NCI-H1105 treated with DMSO at 0.1 percent for 48 hours (cell line): Measurements from ENCODE around the gene SPPL2B.

Experiments
- DNase-seq: peaks from one replicate; lab custom pipeline; 2025; lab: John Stamatoyannopoulos, UW

Gene SPPL2B

DNA sequence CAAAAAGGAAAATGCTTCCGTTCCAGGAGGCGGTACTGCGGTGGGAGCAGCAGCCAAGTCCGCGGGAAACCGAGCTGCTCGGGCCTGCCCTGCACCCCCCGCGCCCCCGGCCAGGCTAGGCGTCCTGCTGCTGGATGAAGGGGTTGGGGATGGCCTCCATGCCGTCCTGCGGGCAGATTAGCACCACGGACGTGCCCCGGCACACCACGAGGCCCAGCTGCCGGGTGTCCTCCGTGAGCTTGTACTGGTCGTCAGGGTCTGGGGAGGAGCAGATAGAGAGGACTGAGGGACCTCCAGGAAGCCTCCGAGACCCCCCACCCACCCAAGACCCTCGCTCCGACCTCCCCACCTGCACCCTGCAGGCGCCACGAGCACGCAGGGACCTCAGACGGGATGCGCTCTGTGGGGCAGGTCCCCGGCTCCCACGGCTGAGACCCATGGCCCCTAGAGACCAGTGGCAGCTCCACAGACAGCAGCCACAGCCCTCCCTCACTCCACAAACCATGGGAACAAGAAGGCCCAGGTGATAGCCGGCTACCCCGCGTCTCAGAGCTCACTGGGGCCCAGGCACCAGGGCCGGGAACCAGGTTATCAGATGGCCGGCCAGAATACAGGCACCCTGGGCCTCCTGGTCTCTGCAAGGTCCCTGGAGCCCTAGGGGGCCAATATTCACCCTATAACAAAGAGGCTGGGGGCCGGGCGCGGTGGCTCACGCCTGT, 6.8 kb upstream of the SPPL2B start:
- DNase-seq: no peak

DNA sequence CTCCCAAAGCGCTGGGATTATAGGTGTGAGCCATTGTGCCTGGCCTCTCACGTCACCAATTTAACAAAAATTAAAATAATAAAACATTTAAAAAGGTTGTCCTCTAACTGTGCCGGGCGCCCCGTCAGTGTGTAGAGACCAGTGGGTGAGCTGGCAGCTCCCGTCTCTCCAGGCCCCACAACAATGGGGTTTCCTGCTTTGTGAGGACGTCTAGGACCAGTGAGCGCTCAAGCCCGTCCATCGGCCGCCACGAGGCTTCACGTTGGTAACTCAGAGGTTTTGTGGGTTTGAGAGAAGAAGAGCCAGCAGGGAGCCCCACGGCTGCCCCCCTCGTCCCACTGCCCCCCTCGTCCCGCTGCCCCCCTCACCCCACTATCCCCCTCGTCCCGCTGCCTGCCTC, 4.8 kb upstream of the SPPL2B start:
- DNase-seq: no peak

DNA sequence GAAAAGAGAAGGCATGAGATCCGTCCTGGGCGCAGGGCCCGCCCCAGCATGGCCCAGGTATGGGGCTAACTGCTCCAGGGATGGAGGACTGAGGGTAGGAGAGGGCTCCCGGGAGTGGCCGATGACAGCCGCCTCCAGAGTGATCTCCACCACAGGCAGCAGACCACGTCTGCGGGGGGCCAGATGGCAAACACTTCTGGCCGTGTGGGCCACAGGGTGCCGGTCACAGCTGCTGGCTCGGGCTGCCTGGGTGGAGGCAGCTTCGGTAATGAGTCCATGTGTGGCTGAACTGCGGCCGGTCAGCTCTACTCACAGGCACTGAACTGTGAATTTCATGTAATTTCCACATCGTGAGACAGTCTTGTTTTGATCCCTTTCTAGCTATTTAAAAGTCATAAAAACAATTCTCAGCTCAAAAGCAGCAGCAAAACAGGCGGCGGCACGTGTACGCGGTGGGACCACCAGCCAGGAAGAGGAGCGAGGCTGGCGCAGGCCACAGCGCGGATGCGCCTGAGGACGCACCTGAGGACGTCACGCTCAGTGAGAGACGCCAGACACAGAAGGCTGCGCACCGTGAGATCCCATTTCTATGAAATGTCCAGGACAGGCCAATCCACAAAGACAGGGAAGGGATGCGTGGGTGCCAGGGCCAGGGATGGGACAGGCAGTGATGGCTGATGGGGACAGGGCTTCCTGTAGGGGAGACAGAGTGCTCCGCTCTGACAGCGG, 4.1 kb upstream of the SPPL2B start:
- DNase-seq: no peak

DNA sequence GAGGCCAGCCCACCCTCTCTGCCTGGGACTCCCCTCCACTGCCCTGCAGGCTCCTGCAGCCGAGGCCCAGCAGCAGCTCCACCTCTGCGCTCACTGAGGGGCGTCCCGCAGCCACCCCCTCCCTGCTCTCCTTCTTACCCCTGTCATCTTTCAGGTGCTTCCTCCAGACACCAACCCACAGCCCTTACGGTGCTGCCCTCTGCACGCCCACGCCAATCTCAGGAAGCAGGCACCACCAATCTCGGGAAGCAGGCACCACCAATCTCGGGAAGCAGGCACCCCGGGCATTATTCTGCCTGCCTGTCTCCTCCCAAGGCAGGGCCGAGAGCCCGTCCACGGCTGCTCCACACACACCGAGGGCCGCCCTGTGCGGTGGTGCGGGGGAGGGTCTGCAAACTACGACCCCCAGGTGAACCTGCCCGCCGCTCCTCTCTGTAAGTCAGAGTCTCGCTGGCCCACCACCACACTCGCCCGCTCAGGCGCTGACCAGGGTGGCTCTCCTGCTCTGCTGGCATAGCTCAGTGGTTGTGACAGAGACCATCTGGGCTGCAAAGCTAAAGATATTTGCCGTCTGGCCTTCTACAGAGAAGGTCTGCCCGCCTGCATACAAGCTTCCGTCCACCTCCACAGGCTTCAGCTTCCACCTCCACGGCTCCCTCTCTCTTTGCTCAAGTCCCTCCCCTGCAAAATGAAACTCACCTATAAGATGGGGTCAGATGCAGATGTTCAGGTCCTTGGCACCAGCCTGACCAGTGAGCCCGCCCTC, 3.0 kb upstream of the SPPL2B start:
- DNase-seq: no peak

DNA sequence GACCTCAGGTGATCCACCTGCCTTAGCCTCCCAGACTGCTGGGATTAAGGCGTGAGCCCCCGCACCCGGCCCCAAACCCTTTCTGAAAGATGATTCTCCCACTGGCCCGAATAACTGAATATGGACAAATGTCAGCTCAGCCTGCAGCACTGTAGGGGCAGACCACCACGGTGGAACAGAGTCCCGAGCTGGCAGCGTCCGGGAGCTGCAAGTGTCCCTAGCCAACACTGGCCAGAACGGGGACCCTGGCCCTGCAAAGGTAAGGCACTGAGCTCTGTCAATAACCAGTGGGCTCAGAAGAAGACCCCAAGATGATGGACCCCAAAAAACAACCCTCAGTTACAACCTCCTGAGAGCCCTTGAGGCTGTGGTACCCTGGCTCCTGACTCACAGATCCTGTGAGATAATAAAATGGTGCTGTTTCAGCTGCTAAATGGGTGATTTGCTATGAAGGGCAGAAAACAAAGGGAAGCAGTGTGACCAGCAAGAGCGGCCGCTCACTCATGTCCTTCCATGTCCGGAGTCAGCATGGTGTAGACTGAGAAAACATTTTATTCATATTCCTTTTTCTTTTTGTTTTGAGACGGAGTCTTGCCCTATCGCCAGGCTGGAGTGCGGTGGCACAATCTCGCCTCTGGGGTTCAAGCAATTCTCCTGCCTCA, 1.7 kb upstream of the SPPL2B start:
- DNase-seq: no peak

DNA sequence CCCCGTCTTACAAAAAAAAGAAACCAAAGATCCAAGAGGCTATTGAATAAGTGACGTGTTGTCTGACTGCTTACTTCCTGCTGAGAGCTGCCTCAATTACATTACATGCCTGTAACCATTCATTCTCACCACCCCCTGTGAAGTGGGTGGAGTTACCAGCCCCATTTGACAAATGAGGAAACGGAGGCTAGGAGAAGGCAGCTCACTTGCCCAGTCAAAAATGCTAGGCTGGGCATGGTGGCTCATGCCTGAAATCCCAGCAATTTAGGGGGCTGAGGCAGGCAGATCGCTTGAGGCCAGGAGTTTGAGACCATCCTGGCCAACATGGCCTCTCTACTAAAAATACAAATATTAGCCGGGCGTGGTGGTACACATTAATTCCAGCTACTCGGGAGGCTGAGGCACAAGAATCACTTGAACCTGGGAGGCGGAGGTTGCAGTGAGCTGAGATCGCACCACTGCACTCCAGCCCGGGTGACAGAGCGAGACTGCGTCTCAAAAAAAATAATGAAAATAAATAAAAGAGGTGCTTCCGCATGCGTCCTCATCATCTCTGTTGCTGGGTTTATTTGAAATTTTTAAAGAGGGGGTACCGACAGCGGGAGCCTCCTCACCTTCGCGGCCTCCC, 597 bp upstream of the SPPL2B start:
- peak; percentile 32 for DNase-seq

DNA sequence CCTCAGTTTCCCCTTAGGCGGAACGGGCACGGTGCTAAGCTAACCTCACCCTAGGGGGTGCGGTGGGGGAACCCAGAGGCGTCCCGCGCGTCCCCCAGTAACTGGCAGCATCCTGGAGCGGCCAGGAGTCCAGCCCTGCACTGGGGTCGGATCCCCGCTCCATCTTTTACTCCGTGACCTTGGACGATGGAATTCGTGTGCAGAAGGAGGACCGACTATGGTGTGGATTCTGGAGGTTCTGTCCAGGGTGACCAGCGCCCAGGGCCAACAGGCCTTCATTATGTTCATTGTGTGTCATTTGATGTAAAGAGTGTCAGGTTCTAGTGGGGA, 630 bp downstream of the SPPL2B start:
- DNase-seq: no peak

DNA sequence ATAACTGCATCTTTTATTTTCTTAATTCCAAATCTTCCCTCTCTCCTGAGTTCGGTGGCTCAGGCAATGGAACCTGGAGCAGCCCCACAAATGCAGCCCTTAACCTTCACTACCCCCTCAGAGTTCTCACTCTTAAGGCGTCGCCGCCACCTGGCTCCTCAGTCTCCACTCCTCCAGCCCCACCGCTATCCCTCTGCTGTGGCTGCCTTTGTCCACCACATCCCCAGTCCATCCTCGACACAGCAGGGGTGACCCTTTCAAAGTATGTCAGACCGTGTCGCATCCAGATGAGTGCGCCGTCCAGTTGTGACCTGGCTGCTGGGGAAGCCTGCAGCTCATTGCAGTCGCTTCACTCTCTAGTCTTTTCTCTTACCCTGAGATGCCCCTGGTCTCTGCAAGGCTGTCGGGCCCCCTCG, 1.0 kb downstream of the SPPL2B start:
- no peak for DNase-seq

DNA sequence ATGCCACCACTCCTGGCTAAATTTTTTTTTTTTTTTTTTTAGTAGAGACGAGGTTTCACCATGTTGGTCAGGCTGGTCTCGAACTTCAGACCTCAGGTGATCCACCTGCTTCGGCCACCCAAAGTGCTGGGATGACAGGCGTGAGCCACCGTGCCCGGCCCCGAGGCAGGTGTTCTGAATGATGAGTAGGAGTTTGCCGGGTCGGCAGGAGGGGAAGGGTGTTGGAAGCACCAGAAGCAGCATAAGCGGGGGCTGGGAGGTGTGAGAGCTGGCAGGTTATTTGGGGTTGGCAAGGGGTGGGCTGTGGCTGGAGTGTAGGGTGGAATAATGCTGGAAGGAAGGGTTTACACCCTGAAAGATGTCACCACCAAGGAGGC, 1.8 kb downstream of the SPPL2B start:
- no peak for DNase-seq

DNA sequence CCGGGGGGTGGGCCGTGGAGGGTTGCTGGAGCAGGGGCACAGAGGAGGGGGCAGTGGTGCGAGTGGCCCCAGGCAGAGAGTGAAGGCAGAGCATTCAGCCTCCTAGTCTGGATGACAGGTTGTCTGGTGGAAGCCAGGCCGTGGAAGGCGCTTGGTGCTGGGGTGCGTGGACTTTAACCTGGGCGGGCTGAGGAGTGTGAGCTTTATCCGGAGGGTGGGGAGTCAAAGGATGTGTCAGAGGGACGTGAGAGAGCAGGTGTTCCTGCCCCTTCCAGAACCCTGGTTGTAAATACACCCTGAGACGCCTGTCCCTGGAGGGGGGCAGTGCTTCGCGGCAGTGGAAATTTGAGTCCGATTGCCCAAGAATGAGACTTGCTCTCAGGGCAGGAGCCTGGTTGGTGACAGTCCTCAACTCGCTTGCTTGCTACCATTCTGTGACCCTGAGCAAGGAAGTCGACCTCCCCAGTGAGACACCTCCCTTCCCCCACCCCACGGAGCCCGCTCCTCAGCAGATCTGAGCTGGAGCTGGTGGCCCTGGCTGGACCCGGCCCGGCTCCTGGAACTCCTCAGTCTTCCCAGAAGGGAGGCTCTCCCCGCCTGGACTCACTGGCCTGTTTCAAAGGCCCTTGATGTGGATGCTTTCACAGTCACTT, 2.3 kb downstream of the SPPL2B start:
- peak; percentile 27 for DNase-seq

DNA sequence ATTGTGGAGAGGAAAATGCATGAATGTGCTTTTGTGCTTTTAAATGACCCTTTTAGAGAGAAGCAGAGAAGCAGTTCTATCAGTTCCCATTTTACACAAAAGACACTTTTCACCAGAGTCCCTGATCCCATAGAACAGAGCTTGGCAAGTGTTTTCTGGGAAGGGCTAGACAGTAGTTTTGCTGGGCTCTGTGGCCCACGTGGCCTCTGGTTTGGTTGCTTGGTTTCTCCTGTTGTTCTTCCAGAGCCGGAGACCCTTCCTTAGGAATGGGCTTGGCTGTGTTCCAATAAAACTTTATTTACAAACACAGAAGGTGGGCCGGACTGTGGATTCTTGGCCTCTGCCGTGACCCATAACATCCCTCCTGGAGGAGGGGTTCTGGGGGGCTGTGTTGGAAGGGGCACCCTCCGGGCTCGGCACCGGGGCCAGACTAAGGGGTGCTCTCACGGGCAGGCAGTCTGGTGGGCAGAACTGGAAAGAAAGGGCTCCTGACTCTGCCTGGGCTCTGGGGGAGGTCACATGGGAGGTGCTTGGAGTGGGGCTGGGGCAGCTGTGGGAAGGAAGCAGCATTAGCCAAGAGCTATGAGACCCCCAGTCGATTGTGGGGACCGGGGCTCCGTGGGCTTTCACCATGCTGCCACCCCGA, 3.2 kb downstream of the SPPL2B start:
- no peak for DNase-seq

DNA sequence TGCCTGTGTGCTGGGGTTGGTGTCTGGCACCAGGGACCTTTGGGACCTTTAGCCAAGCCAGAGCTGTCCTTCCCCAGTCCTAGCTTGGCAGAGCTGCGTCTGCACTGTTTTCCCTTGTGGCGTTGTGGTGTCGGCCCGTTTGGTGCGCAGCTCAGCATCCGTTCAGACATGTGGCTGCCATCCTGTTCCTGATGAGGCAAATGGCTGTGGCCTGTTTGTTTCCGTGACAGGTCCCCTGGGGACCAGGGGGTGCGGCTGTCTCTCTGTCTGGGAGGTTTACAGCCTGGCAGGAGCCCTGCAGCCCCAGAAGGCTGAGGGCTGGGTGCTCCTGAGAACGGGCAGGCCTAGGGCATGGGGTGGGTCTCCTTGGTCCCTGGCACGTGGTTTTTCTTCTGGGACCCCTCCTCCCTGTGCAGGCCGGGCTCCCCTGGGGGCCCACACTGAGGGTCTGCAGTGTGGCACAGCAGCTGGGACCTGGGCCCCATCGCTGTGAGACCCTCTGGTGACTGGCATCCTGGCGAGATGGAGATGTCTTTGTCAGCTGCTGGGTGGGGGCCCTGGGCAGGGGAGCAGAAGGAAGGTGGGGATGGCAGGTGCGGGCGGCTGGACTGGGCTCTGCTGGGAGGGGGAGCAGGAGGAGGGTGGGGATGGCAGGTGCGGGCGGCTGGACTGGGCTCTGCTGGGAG, 4.0 kb downstream of the SPPL2B start:
- DNase-seq: peak; percentile 83

DNA sequence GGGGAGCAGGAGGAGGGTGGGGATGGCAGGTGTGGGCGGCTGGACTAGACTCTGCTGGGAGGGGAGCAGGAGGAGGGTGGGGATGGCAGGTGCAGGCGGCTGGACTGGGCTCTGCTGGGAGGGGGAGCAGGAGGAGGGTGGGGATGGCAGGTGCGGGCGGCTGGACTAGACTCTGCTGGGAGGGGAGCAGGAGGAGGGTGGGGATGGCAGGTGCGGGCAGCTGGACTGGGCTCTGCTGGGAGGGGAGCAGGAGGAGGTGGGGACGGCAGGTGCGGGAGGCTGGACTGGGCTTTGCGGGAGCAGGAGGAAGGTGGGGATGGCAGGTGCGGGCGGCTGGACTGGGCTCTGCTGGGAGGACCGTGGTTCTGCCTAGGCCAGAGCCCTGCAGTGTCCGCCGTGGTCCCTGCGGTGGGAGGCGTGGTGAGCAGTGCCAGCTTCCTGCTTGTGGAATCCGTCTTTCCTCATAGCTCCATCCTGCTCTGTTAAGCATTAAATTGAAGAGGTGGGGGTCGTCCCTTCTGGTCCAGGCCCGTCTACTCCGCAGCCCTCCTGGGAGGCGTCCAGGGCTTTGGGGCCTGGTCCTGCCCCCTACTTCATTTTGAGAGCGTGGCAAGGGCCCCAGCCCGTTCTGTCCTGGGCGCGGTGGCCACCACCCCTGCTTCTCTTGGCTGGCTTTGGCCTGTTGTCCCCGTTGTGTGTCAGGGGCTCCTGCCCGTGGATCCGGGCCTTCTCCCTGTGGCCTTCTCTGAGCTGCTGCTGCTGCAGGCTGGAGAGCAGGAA, 4.7 kb downstream of the SPPL2B start:
- DNase-seq: peak; percentile 91

DNA sequence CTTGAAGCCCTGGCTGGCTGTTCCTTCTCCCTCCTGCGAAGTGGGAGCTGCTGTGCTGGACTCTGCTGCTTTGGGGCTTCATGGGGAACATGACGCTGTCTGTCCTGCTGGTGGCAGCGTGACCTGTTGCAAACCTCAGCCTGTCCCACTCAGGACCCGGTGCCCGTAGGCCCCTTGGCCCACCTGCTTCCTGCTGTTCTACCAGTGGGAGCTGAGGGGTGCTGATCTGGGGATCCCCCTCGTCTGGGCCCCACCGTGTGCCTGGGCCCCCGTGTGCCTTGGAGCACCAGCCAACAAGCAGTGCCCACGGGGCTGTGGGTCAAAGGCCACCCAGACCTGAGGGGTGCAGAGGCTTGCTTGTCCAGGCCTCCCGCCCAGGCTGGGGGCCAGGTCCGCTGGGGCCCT, 5.3 kb downstream of the SPPL2B start:
- DNase-seq: no peak

DNA sequence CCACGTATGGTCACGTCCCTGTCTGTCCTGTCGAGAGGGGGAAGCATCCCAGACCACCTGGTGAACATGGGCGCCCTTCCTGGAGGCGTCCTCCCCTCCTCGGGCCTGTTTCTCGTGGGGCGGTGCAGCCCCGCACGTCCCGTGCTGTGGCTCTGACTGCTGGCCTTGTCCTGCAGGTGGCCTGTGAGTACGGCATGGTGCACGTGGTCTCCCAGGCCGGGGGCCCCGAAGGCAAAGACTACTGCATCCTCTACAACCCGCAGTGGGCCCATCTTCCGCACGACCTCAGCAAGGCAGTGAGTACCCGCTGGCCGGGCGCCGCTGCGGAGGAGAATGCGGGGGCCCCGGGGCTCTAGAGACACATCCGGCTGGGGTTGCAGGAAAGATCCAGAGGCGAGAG, 5.9 kb downstream of the SPPL2B start:
- no peak for DNase-seq

DNA sequence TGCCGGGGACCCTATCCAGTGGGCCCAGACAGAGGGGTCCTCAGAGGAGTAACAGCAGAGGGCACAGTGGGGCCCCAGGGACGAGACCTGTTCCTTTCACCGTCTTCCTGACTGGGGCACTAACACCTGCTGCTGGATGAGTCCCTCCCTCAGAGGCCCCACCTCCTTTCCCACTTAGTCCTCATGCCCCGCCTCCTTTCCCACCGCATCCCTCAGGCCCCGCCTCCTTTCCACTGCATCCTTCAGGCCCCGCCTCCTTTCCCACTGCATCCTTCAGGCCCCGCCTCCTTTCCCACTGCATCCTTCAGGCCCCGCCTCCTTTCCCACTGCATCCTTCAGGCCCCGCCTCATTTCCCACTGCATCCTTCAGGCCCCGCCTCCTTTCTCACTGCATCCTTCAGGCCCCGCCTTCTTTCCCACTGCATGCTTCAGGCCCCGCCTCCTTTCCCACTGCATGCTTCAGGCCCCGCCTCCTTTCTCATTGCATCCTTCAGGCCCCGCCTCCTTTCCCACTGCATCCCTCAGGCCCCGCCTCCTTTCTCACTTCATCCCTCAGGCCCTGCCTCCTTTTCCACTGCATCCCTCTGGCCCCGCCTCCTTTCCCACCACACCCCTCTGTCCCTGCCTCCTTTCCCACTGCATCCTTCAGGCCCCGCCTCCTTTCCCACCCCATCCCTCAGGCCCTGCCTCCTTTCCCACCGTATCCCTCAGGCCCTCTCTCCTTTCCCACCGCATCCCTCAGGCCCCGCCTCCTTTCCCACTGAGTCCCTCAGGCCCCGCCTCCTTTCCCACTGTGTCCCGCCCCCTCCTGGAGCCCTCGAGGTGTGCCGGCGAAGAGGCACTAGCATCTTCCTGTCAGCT, 6.7 kb downstream of the SPPL2B start:
- no peak for DNase-seq

DNA sequence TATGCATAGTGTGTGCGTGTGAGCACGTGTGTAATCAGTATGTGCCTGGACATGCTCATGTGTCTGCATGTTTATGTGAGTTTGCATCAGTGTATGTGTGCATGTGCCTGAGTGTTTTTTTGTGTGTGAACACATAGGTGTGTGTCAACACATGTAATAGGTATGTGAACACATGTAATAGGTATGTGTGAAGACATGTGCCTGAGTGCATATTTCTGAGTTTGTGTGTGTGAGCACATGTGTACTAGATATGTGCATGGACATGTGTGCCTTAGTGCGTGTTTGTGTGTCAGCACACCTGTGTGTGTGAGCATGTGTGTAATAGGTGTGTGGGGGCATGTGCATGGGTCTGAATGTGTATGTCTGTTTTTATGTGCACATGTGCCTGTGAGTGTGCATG, 7.4 kb downstream of the SPPL2B start:
- DNase-seq: no peak

DNA sequence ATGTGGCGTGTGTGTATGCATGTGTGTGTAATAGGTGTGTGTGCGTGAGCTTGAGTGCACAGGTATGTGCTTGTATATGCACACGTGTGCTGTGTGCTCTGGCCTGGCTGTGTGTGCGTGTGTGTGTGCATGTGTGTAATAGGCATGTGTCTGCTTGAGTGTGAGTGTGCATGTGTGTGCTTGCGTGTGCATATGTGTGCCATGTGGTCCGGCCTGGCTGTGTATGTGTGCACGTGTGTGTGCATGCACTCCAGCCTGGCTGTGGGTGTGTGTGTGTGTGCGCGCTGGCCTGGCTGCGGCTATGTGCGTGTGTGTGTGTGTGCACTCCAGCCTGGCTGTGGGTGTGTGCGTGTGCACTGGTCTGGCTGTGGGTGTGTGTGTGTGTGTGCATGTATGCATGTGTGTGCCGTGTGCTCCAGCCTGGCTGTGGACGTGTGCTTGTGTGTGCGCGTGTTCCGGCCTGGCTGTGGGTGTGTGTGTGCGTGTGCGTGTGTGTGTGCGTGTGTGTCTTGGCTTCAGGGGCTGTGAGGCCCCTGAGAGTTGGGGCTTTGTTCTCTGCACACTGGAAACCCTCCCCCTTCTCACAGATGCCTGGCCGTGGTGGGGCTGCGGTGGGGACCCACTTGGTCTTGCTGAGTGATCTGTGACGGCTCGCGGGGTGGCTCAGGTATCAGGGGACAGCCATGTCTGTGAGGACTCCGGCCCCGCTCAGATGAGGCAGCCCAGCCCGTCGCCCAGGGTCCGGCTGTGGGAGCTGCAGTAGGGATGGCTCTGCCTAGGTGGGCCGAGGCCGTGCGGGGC, 8.2 kb downstream of the SPPL2B start:
- DNase-seq: no peak
